HG03457 (cell line): ENCODE results near the gene IL1RAPL1.

ENCODE experiments used
- ATAC-seq: cut with Tn5 transposase; IDR thresholded peaks from one replicate; pipeline ENCODE4 v1.9.1; 2021; ENCODE audit warnings: moderate number of reproducible peaks; ENCODE audit not compliant: unreplicated experiment

IL1RAPL1 gene

GRCh38 chrX:29721152-29721551 lies 1133.9 kb downstream of the IL1RAPL1 start:
- ATAC-seq, result no peak

GRCh38 chrX:29724316-29724715 lies 1137.1 kb downstream of the IL1RAPL1 start:
- ATAC-seq, result no peak

- ATAC-seq, result no peak
Observed at GRCh38 chrX:29726811-29727210, 1139.6 kb downstream of the IL1RAPL1 start.

GRCh38 chrX:29728639-29729038 lies 1141.4 kb downstream of the IL1RAPL1 start:
- ATAC-seq, result no peak

- ATAC-seq, result no peak
Observed at GRCh38 chrX:29744966-29745365, 1157.7 kb downstream of the IL1RAPL1 start.

- no peak for ATAC-seq
Observed at GRCh38 chrX:29746326-29746725, 1159.1 kb downstream of the IL1RAPL1 start.

GRCh38 chrX:29762006-29762405 lies 1174.8 kb downstream of the IL1RAPL1 start:
- no peak for ATAC-seq

GRCh38 chrX:29775890-29776289 lies 1188.6 kb downstream of the IL1RAPL1 start:
- no peak for ATAC-seq

GRCh38 chrX:29787656-29788055 lies 1200.4 kb downstream of the IL1RAPL1 start:
- no peak for ATAC-seq

- no peak for ATAC-seq
Observed at GRCh38 chrX:29788991-29789699, 1201.9 kb downstream of the IL1RAPL1 start.

- no peak for ATAC-seq
Observed at GRCh38 chrX:29792335-29792734, 1205.1 kb downstream of the IL1RAPL1 start.

GRCh38 chrX:29797156-29797555 lies 1209.9 kb downstream of the IL1RAPL1 start:
- no peak for ATAC-seq

GRCh38 chrX:29798469-29798868 lies 1211.2 kb downstream of the IL1RAPL1 start:
- no peak for ATAC-seq

- ATAC-seq, result no peak
Observed at GRCh38 chrX:29813174-29813573, 1225.9 kb downstream of the IL1RAPL1 start.

GRCh38 chrX:29824176-29824906 lies 1237.1 kb downstream of the IL1RAPL1 start:
- ATAC-seq, result no peak

- ATAC-seq, result no peak
Observed at GRCh38 chrX:29826742-29827141, 1239.5 kb downstream of the IL1RAPL1 start.

GRCh38 chrX:29834311-29834710 lies 1247.1 kb downstream of the IL1RAPL1 start:
- no peak for ATAC-seq

GRCh38 chrX:29834764-29835163 lies 1247.5 kb downstream of the IL1RAPL1 start:
- no peak for ATAC-seq

GRCh38 chrX:29841750-29842149 lies 1254.5 kb downstream of the IL1RAPL1 start:
- no peak for ATAC-seq

- no peak for ATAC-seq
Observed at GRCh38 chrX:29842552-29842951, 1255.3 kb downstream of the IL1RAPL1 start.

- no peak for ATAC-seq
Observed at GRCh38 chrX:29851857-29852605, 1264.8 kb downstream of the IL1RAPL1 start.

- ATAC-seq, result no peak
Observed at GRCh38 chrX:29852767-29853166, 1265.5 kb downstream of the IL1RAPL1 start.
